ENCODE measurements around the gene PDGFRB. TPM values are rescaled to one million over a fixed set of nuclear protein-coding genes. Genes with fewer than 3 reads are reported as not detected.
A peak's percentile ranks its signal among the peaks of the same experiment; 100 is the strongest.

The PDGFRB gene
- total RNA-seq, 1 donor from 2014 or later = 89.3 TPM

GRCh38 chr5:150114773-150115408 lies 40.8 kb downstream of the PDGFRB start:
- Histone ChIP-seq H3K36me3 (peaks cover 31% of the 10 kb centered on the region), H3K4me1 (peaks cover 16% of the 10 kb centered on the region), H3K4me3 (no peak overlapping the region), H3K9me3 (no peaks in the 10 kb centered on the region), H3K27ac (no peak overlapping the region), H3K27me3 (ENCODE audit: low read depth) (no peaks in the 10 kb centered on the region)
- no peak for TF ChIP-seq CTCF (IDR thresholded peaks at IDR 0.05)
- ATAC-seq (no peak), DNase-seq (no peak)
- intact Hi-C loops (cut with DNase I) = no loop called here

- no peak for ATAC-seq
- no peak for TF ChIP-seq CTCF (IDR thresholded peaks at IDR 0.05)
- Histone ChIP-seq H3K9me3 (no peaks in the 10 kb centered on the region), H3K27me3 (ENCODE audit: low read depth) (no peaks in the 10 kb centered on the region), H3K4me3 (no peak overlapping the region), H3K36me3 (peaks cover 25% of the 10 kb centered on the region), H3K4me1 (peaks cover 16% of the 10 kb centered on the region), H3K27ac (no peak overlapping the region)
- intact Hi-C loops (cut with DNase I) = no loop called here
- no peak for DNase-seq
These were observed 41.5 kb downstream of the PDGFRB start for GRCh38 chr5:150114102-150114641.

GRCh38 chr5:150113047-150113744 lies 42.4 kb downstream of the PDGFRB start:
- DNase-seq = peak; percentile 51
- peak; percentile 32 to 54 for ATAC-seq
- H3K4me3 ChIP-seq = no peak overlapping the region
- no peaks in the 10 kb centered on the region for H3K27me3 ChIP-seq (ENCODE audit: low read depth)
- peaks cover 16% of the 10 kb centered on the region for H3K4me1 ChIP-seq
- no peaks in the 10 kb centered on the region for H3K9me3 ChIP-seq
- TF ChIP-seq CTCF (IDR thresholded peaks at IDR 0.05) = no peak
- intact Hi-C loops (cut with DNase I) = no loop called here
- H3K27ac ChIP-seq = peak overlapping the region; percentile 24
- H3K36me3 ChIP-seq = peaks cover 17% of the 10 kb centered on the region

- H3K36me3 ChIP-seq = peaks cover 14% of the 10 kb centered on the region
- DNase-seq = no peak
- intact Hi-C loops (cut with DNase I) = no loop called here
These were observed 43.2 kb downstream of the PDGFRB start for GRCh38 chr5:150112201-150113046.

More at GRCh38 chr5:150112201-150113046, 43.2 kb downstream of the PDGFRB start:
- Histone ChIP-seq H3K4me1 (peaks cover 16% of the 10 kb centered on the region), H3K4me3 (no peak overlapping the region), H3K9me3 (no peaks in the 10 kb centered on the region), H3K27me3 (ENCODE audit: low read depth) (no peaks in the 10 kb centered on the region), H3K27ac (no peak overlapping the region)
- peak; percentile 31 to 41 for ATAC-seq
- TF ChIP-seq CTCF (IDR thresholded peaks at IDR 0.05) = no peak
